Upper lobe of right lung (tissue), 1 donor: ENCODE results near the gene SLC25A13. TPM values are rescaled to one million over a fixed set of nuclear protein-coding genes. Genes with fewer than 3 reads are reported as not detected.

Experiments used
- ATAC-seq: fragments of 200-7000 bp; cut with Tn5 transposase; one replicate; pipeline ENCODE4 v1.9.1; 2020; ENCODE audit warnings: mild to moderate bottlenecking, moderate library complexity
- DNase-seq: peaks from one replicate; pipeline ENCODE4 v3.0.0-alpha.2; 2020
- H3K27ac ChIP-seq: fragments of 200-600 bp; one replicate; pipeline ENCODE4 v1.8.0; 2022
- H3K27me3 ChIP-seq: fragments of 200-600 bp; one replicate; pipeline ENCODE4 v1.8.0; 2022; ENCODE audit warnings: mild to moderate bottlenecking
- H3K36me3 ChIP-seq: fragments of 200-600 bp; one replicate; pipeline ENCODE4 v1.8.0; 2022
- H3K4me1 ChIP-seq: fragments of 200-600 bp; one replicate; pipeline ENCODE4 v1.8.0; 2022
- H3K4me3 ChIP-seq: fragments of 200-600 bp; one replicate; pipeline ENCODE4 v1.8.0; 2022; ENCODE audit warnings: mild to moderate bottlenecking
- H3K9me3 ChIP-seq: fragments of 200-600 bp; one replicate; pipeline ENCODE4 v1.8.0; 2022
- CTCF ChIP-seq: fragments of 200-600 bp; IDR thresholded peaks from one replicate; pipeline ENCODE4 v1.8.0; 2022; ENCODE audit warnings: antibody characterized with exemption
- intact Hi-C: fragments of 100-400 bp; cut with DNase I; formaldehyde crosslinking; loops from one replicate; pipeline ENCODE4 v1.11.0; 2022
- total RNA-seq: library from RNA; stranded (reverse); fragmentation: NEBNext Ultra II Directional; extraction: Animal tissue kit (Norgen Biotek cat#: 25700); gene quantifications from one replicate; pipeline ENCODE4 v1.2.1, GENCODE V29; 2021
- donor health status: DM: no; HTN: yes; CAD: no; lungs with severe emphysema.

The SLC25A13 gene
- total RNA-seq, 1 donor from 2014 or later: 34.5 TPM

GRCh38 chr7:96277921-96278320 lies 44.0 kb downstream of the SLC25A13 start:
- H3K27ac ChIP-seq: no peak overlapping the region
- no peak for ATAC-seq
- intact Hi-C loops: no loop called here
- no peak for DNase-seq
- TF ChIP-seq CTCF: no peak
- H3K4me3 ChIP-seq: no peak overlapping the region
- H3K4me1 ChIP-seq: peaks cover 3% of the 10 kb centered on the region
- H3K9me3 ChIP-seq: no peaks in the 10 kb centered on the region
- H3K36me3 ChIP-seq: peaks cover 5% of the 10 kb centered on the region
- H3K27me3 ChIP-seq: no peaks in the 10 kb centered on the region

GRCh38 chr7:96276019-96276418 lies 45.9 kb downstream of the SLC25A13 start:
- no peak for DNase-seq
- Histone ChIP-seq H3K27ac (no peak overlapping the region), H3K27me3 (no peaks in the 10 kb centered on the region), H3K4me3 (no peak overlapping the region), H3K36me3 (peaks cover 6% of the 10 kb centered on the region), H3K9me3 (no peaks in the 10 kb centered on the region), H3K4me1 (no peaks in the 10 kb centered on the region)
- ATAC-seq: no peak
- intact Hi-C loops: no loop called here
- no peak for TF ChIP-seq CTCF

GRCh38 chr7:96273716-96274115 lies 48.2 kb downstream of the SLC25A13 start:
- H3K36me3 ChIP-seq: peaks cover 11% of the 10 kb centered on the region
- H3K4me3 ChIP-seq: no peak overlapping the region
- no peaks in the 10 kb centered on the region for H3K4me1 ChIP-seq
- no peaks in the 10 kb centered on the region for H3K9me3 ChIP-seq
- H3K27me3 ChIP-seq: no peaks in the 10 kb centered on the region
- no peak overlapping the region for H3K27ac ChIP-seq
- intact Hi-C loops: no loop called here
- ATAC-seq: no peak
- DNase-seq: no peak
- no peak for TF ChIP-seq CTCF

- no peak overlapping the region for H3K27ac ChIP-seq
- DNase-seq (no peak), ATAC-seq (no peak)
- H3K36me3 ChIP-seq: peaks cover 16% of the 10 kb centered on the region
- H3K9me3 ChIP-seq: no peaks in the 10 kb centered on the region
- H3K4me1 ChIP-seq: no peaks in the 10 kb centered on the region
- H3K27me3 ChIP-seq: no peaks in the 10 kb centered on the region
- no peak for TF ChIP-seq CTCF
- no peak overlapping the region for H3K4me3 ChIP-seq
- intact Hi-C loops: no loop called here
Measured at GRCh38 chr7:96269246-96269994, 52.5 kb downstream of the SLC25A13 start.

- no peak overlapping the region for H3K27ac ChIP-seq
- no peaks in the 10 kb centered on the region for H3K4me1 ChIP-seq
- H3K4me3 ChIP-seq: no peak overlapping the region
Measured at GRCh38 chr7:96266580-96266979, 55.3 kb downstream of the SLC25A13 start.

More at GRCh38 chr7:96266580-96266979, 55.3 kb downstream of the SLC25A13 start:
- no peaks in the 10 kb centered on the region for H3K9me3 ChIP-seq
- TF ChIP-seq CTCF: no peak
- no peak for DNase-seq
- intact Hi-C loops: no loop called here
- ATAC-seq: no peak
- peaks cover 10% of the 10 kb centered on the region for H3K36me3 ChIP-seq
- H3K27me3 ChIP-seq: no peaks in the 10 kb centered on the region
